Activated naive CD8-positive, alpha-beta T cell treated with anti-CD3 and anti-CD28 coated beads for 36 hours (primary cell): ENCODE data around the gene TC2N. TPM values are rescaled to one million over a fixed set of nuclear protein-coding genes. Genes with fewer than 3 reads are reported as not detected.

Source experiments
- DNase-seq: peaks from one replicate; pipeline ENCODE4 v3.0.0; 2021
- H3K27ac Mint-ChIP-seq: one replicate; pipeline ENCODE4 v1.8.0; 2022; ENCODE audit warnings: mild to moderate bottlenecking, moderate library complexity, mixed read lengths
- H3K27me3 Mint-ChIP-seq: one replicate; pipeline ENCODE4 v1.8.0; 2022; ENCODE audit warnings: mild to moderate bottlenecking, mixed read lengths
- H3K36me3 Mint-ChIP-seq: one replicate; pipeline ENCODE4 v1.8.0; 2021; ENCODE audit warnings: mild to moderate bottlenecking, mixed read lengths
- H3K4me1 Mint-ChIP-seq: one replicate; pipeline ENCODE4 v1.8.0; 2021; ENCODE audit warnings: mixed read lengths
- H3K4me3 Mint-ChIP-seq: one replicate; pipeline ENCODE4 v1.8.0; 2022; ENCODE audit warnings: mild to moderate bottlenecking, moderate library complexity, mixed read lengths
- H3K9me3 Mint-ChIP-seq: one replicate; pipeline ENCODE4 v1.8.0; 2022; ENCODE audit warnings: mixed read lengths
- total RNA-seq, 2 experiments: library from RNA; stranded (reverse); gene quantifications; one replicate each; pipeline ENCODE4 v1.2.3, GENCODE V29; 2021

The TC2N gene
- total RNA-seq, 2 experiments from 2014 or later: 16.7 to 17.4 TPM

- H3K27me3 Mint-ChIP-seq: no peaks in the 10 kb centered on the region
- H3K4me1 Mint-ChIP-seq: peaks cover 26% of the 10 kb centered on the region
- H3K9me3 Mint-ChIP-seq: no peaks in the 10 kb centered on the region
- no peak for DNase-seq
- peak overlapping the region; percentile 8 for H3K4me3 Mint-ChIP-seq
- peaks cover 22% of the 10 kb centered on the region for H3K36me3 Mint-ChIP-seq
- peak overlapping the region; percentile 85 for H3K27ac Mint-ChIP-seq
Observed at GRCh38 chr14:91796617-91797347, 70.6 kb downstream of the TC2N start.

- no peak overlapping the region for H3K4me3 Mint-ChIP-seq
- DNase-seq: no peak
- H3K36me3 Mint-ChIP-seq: peaks cover 22% of the 10 kb centered on the region
- H3K27ac Mint-ChIP-seq: peak overlapping the region; percentile 2
- no peaks in the 10 kb centered on the region for H3K27me3 Mint-ChIP-seq
- no peaks in the 10 kb centered on the region for H3K9me3 Mint-ChIP-seq
- peaks cover 18% of the 10 kb centered on the region for H3K4me1 Mint-ChIP-seq
Observed at GRCh38 chr14:91793704-91794103, 73.6 kb downstream of the TC2N start.

GRCh38 chr14:91786188-91786587, 81.1 kb downstream of the TC2N start:
- no peak overlapping the region for H3K27ac Mint-ChIP-seq
- H3K36me3 Mint-ChIP-seq: peaks cover 5% of the 10 kb centered on the region
- no peak for DNase-seq
- peaks cover 1% of the 10 kb centered on the region for H3K4me1 Mint-ChIP-seq
- no peaks in the 10 kb centered on the region for H3K9me3 Mint-ChIP-seq
- no peak overlapping the region for H3K4me3 Mint-ChIP-seq
- H3K27me3 Mint-ChIP-seq: no peaks in the 10 kb centered on the region

GRCh38 chr14:91780452-91780851, 86.9 kb downstream of the TC2N start:
- DNase-seq: no peak
- Mint-ChIP-seq H3K4me1 (peaks cover 5% of the 10 kb centered on the region), H3K9me3 (no peaks in the 10 kb centered on the region), H3K4me3 (no peak overlapping the region), H3K27me3 (no peaks in the 10 kb centered on the region), H3K27ac (peak overlapping the region; percentile 28), H3K36me3 (peaks cover 3% of the 10 kb centered on the region)

- no peak for DNase-seq
- no peak overlapping the region for H3K4me3 Mint-ChIP-seq
- no peaks in the 10 kb centered on the region for H3K27me3 Mint-ChIP-seq
- H3K27ac Mint-ChIP-seq: no peak overlapping the region
- no peaks in the 10 kb centered on the region for H3K9me3 Mint-ChIP-seq
- H3K4me1 Mint-ChIP-seq: peaks cover 16% of the 10 kb centered on the region
- peaks cover 3% of the 10 kb centered on the region for H3K36me3 Mint-ChIP-seq
Observed at GRCh38 chr14:91778217-91778616, 89.1 kb downstream of the TC2N start.

- Mint-ChIP-seq H3K27me3 (no peaks in the 10 kb centered on the region), H3K4me3 (no peak overlapping the region)
Observed at GRCh38 chr14:91774140-91775096, 92.9 kb downstream of the TC2N start.

GRCh38 chr14:91770185-91770584, 97.2 kb downstream of the TC2N start:
- H3K4me1 Mint-ChIP-seq: peaks cover 19% of the 10 kb centered on the region
- no peaks in the 10 kb centered on the region for H3K27me3 Mint-ChIP-seq
- no peaks in the 10 kb centered on the region for H3K9me3 Mint-ChIP-seq
- no peak for DNase-seq
- no peak overlapping the region for H3K27ac Mint-ChIP-seq
- H3K36me3 Mint-ChIP-seq: no peaks in the 10 kb centered on the region
- H3K4me3 Mint-ChIP-seq: no peak overlapping the region

More at GRCh38 chr14:91774140-91775096, 92.9 kb downstream of the TC2N start:
- Mint-ChIP-seq H3K36me3 (no peaks in the 10 kb centered on the region), H3K4me1 (peaks cover 20% of the 10 kb centered on the region), H3K9me3 (no peaks in the 10 kb centered on the region), H3K27ac (no peak overlapping the region)
- no peak for DNase-seq

- H3K27me3 Mint-ChIP-seq: no peaks in the 10 kb centered on the region
- no peaks in the 10 kb centered on the region for H3K4me1 Mint-ChIP-seq
- H3K9me3 Mint-ChIP-seq: peaks cover 16% of the 10 kb centered on the region
- no peak for DNase-seq
- peaks cover 26% of the 10 kb centered on the region for H3K36me3 Mint-ChIP-seq
- H3K4me3 Mint-ChIP-seq: no peak overlapping the region
- no peak overlapping the region for H3K27ac Mint-ChIP-seq
Observed at GRCh38 chr14:91755570-91756295, 111.6 kb downstream of the TC2N start.

GRCh38 chr14:91754819-91755218, 112.5 kb downstream of the TC2N start:
- Mint-ChIP-seq H3K27ac (no peak overlapping the region), H3K36me3 (peaks cover 18% of the 10 kb centered on the region)

GRCh38 chr14:91754185-91754584, 113.2 kb downstream of the TC2N start:
- Mint-ChIP-seq H3K36me3 (peaks cover 12% of the 10 kb centered on the region), H3K4me3 (no peak overlapping the region), H3K4me1 (no peaks in the 10 kb centered on the region), H3K27ac (no peak overlapping the region), H3K27me3 (no peaks in the 10 kb centered on the region), H3K9me3 (peaks cover 3% of the 10 kb centered on the region)
- DNase-seq: no peak

More at GRCh38 chr14:91754819-91755218, 112.5 kb downstream of the TC2N start:
- H3K9me3 Mint-ChIP-seq: peaks cover 10% of the 10 kb centered on the region
- H3K4me3 Mint-ChIP-seq: no peak overlapping the region
- no peaks in the 10 kb centered on the region for H3K27me3 Mint-ChIP-seq
- no peaks in the 10 kb centered on the region for H3K4me1 Mint-ChIP-seq
- DNase-seq: no peak

GRCh38 chr14:91753501-91754128, 113.7 kb downstream of the TC2N start:
- H3K4me3 Mint-ChIP-seq: no peak overlapping the region
- peaks cover 8% of the 10 kb centered on the region for H3K36me3 Mint-ChIP-seq
- no peak overlapping the region for H3K27ac Mint-ChIP-seq
- no peaks in the 10 kb centered on the region for H3K4me1 Mint-ChIP-seq
- no peaks in the 10 kb centered on the region for H3K9me3 Mint-ChIP-seq
- H3K27me3 Mint-ChIP-seq: no peaks in the 10 kb centered on the region
- DNase-seq: no peak

- no peak for DNase-seq
- H3K4me3 Mint-ChIP-seq: no peak overlapping the region
- H3K4me1 Mint-ChIP-seq: no peaks in the 10 kb centered on the region
- peaks cover 3% of the 10 kb centered on the region for H3K36me3 Mint-ChIP-seq
- no peaks in the 10 kb centered on the region for H3K9me3 Mint-ChIP-seq
- H3K27ac Mint-ChIP-seq: no peak overlapping the region
- no peaks in the 10 kb centered on the region for H3K27me3 Mint-ChIP-seq
Observed at GRCh38 chr14:91752961-91753360, 114.4 kb downstream of the TC2N start.

- Mint-ChIP-seq H3K27ac (no peak overlapping the region), H3K4me3 (no peak overlapping the region), H3K27me3 (no peaks in the 10 kb centered on the region), H3K9me3 (no peaks in the 10 kb centered on the region), H3K4me1 (no peaks in the 10 kb centered on the region), H3K36me3 (no peaks in the 10 kb centered on the region)
- no peak for DNase-seq
Observed at GRCh38 chr14:91751719-91752118, 115.6 kb downstream of the TC2N start.

- Mint-ChIP-seq H3K4me3 (no peak overlapping the region), H3K9me3 (no peaks in the 10 kb centered on the region), H3K36me3 (no peaks in the 10 kb centered on the region), H3K27me3 (no peaks in the 10 kb centered on the region), H3K27ac (no peak overlapping the region), H3K4me1 (no peaks in the 10 kb centered on the region)
- no peak for DNase-seq
Observed at GRCh38 chr14:91750634-91751198, 116.6 kb downstream of the TC2N start.
